K562 (cell line): Measurements from ENCODE around the gene TTC9C. TPM values are rescaled to one million over a fixed set of nuclear protein-coding genes. Genes with fewer than 3 reads are reported as not detected.

Experiments used
- ATAC-seq: fragments of 200-7000 bp; cut with Tn5 transposase; 3 replicates; pipeline ENCODE4 v1.9.1; 2020; ENCODE audit warnings: moderate library complexity
- BruUV-seq: library from RNA; stranded (reverse); fragments of 400-500 nt; replicated peaks from 2 replicates; lab custom pipeline; 2021; lab: Mats Ljungman, UMichigan
- CTCF ChIA-PET: fragments of 300-600 bp; formaldehyde crosslinking; extraction: SDS; loops from one replicate; lab custom pipeline; 2021; ENCODE audit warnings: low intra/inter-chr PET ratio; lab: Yijun Ruan, JAX
- POLR2A ChIA-PET: fragments of 300-600, 350-650 bp; sonication (Branson Sonifier 250); formaldehyde crosslinking; extraction: SDS; loops from one replicate; lab custom pipeline; 2021; ENCODE audit warnings: antibody characterized with exemption, inconsistent platforms; lab: Yijun Ruan, JAX
- DNase-seq, 4 experiments: peaks; one replicate each; pipeline versions ENCODE4 v3.0.0 to v3.0.0-alpha.2; 2011 to 2018; ENCODE audit warnings: low spot score in 3 of 4, mixed read lengths in 3 of 4; ENCODE audit errors: extremely low read depth in 1 of 4
- FAIRE-seq: peaks from 2 replicates; lab custom pipeline; 2011; peaks lifted over from hg19 to GRCh38; lab: Jason Lieb, UNC
- H2AFZ ChIP-seq: 2 replicates; pipeline ENCODE4 v1.6.0; 2011; ENCODE audit warnings: low read depth, low read length, control low read depth, inconsistent platforms
- H3K27ac ChIP-seq: fragments of 200-600 bp; 3 replicates; pipeline ENCODE4 v1.8.0; 2011; ENCODE audit warnings: low read depth, mild to moderate bottlenecking, control low read depth, inconsistent platforms, low read length, moderate library complexity, mixed read lengths; ENCODE audit errors: extremely low read depth
- H3K27me3 ChIP-seq, 2 experiments: fragments of 300-600 bp in 1 of 2; 2 replicates in 1 of 2; 3 replicates in 1 of 2; pipeline versions ENCODE4 v1.6.0 to v1.8.0; 2011; ENCODE audit warnings: inconsistent platforms in 2 of 2, low read length in 2 of 2, mild to moderate bottlenecking in 1 of 2, mixed read lengths in 1 of 2, moderate library complexity in 1 of 2; ENCODE audit not compliant: control insufficient read depth in 2 of 2, insufficient read depth in 2 of 2
- H3K36me3 ChIP-seq: fragments of 300-600 bp; 3 replicates; pipeline ENCODE4 v1.8.0; 2011; ENCODE audit warnings: mild to moderate bottlenecking, low read length, inconsistent platforms; ENCODE audit not compliant: control insufficient read depth, insufficient read depth
- H3K4me1 ChIP-seq, 2 experiments: fragments of 200-600 bp in 1 of 2; replicated peaks in 1 of 2; 2 replicates in 1 of 2; 3 replicates in 1 of 2; pipeline versions ENCODE4 v1.5.1 to v1.8.0; 2011; ENCODE audit warnings: inconsistent platforms in 2 of 2, low read length in 2 of 2, mild to moderate bottlenecking in 1 of 2, mixed read lengths in 1 of 2, moderate library complexity in 1 of 2; ENCODE audit not compliant: control insufficient read depth in 2 of 2, insufficient read depth in 2 of 2
- H3K4me2 ChIP-seq: 2 replicates; pipeline ENCODE4 v1.6.1; 2011; ENCODE audit warnings: low read length, control low read depth, inconsistent platforms, mixed read lengths; ENCODE audit not compliant: insufficient read depth
- H3K4me3 ChIP-seq: fragments of 200-600 bp; sonication (generic), shearing (Covaris generic); 2 replicates; pipeline ENCODE4 v1.5.1; 2016; ENCODE audit warnings: control low read depth, inconsistent platforms
- H3K79me2 ChIP-seq: fragments of 200-600 bp; 3 replicates; pipeline ENCODE4 v1.8.0; 2011; ENCODE audit warnings: low read length, inconsistent platforms; ENCODE audit not compliant: control insufficient read depth, insufficient read depth
- H3K9ac ChIP-seq, 2 experiments: 2 replicates each; pipeline versions ENCODE4 v1.6.0 to v1.6.1; 2011; ENCODE audit warnings: low read depth in 2 of 2, low read length in 2 of 2, control low read depth in 1 of 2, inconsistent platforms in 1 of 2, mild to moderate bottlenecking in 1 of 2, mixed read lengths in 1 of 2; ENCODE audit not compliant: insufficient read depth in 1 of 2
- H3K9me1 ChIP-seq: one replicate; pipeline ENCODE4 v1.6.0; 2011; ENCODE audit warnings: inconsistent platforms, mild to moderate bottlenecking, low read length, moderate library complexity; ENCODE audit not compliant: control insufficient read depth, insufficient read depth
- H3K9me3 ChIP-seq: replicated peaks from 2 replicates; pipeline ENCODE4 v1.5.1; 2011; ENCODE audit warnings: low read depth, low read length, inconsistent platforms; ENCODE audit not compliant: control insufficient read depth, insufficient read depth
- H4K20me1 ChIP-seq: replicated peaks from 2 replicates; pipeline ENCODE4 v1.6.1; 2011; ENCODE audit warnings: low read length, inconsistent platforms, mixed read lengths; ENCODE audit not compliant: control insufficient read depth, insufficient read depth
- DMBX1 ChIP-seq: fragments of 250-450 bp; sonication (Bioruptor Pico); IDR thresholded peaks from 2 replicates; pipeline ENCODE4 v1.8.0; 2022; ENCODE audit warnings: inconsistent platforms, mild to moderate bottlenecking, moderate library complexity, borderline replicate concordance
- HDAC1 ChIP-seq, 2 experiments: fragments of 450-650 bp; IDR thresholded peaks; 2 replicates each; pipeline ENCODE4 v1.6.1; 2016 to 2017; ENCODE audit warnings: inconsistent platforms in 1 of 2, mild to moderate bottlenecking in 1 of 2, moderate library complexity in 1 of 2
- HNRNPK ChIP-seq: fragments of 200-400 bp; formaldehyde crosslinking; IDR thresholded peaks from one replicate; pipeline ENCODE4 v1.6.1; 2018; ENCODE audit warnings: mild to moderate bottlenecking, low read depth, low read length; ENCODE audit not compliant: poor library complexity, severe bottlenecking
- MYC ChIP-seq, 2 experiments: fragments of 250-450 bp in 1 of 2; sonication (Bioruptor Pico) in 1 of 2; IDR thresholded peaks; 2 replicates each; pipeline versions ENCODE4 v1.5.1 to v1.6.1; 2012 to 2021; ENCODE audit warnings: low read depth in 2 of 2, borderline replicate concordance in 1 of 2, improper control_type of control experiment in 1 of 2, low read length in 1 of 2, mild to moderate bottlenecking in 1 of 2, moderate library complexity in 1 of 2
- POLR2H ChIP-seq: IDR thresholded peaks from 2 replicates; pipeline ENCODE4 v1.6.1; 2016; ENCODE audit warnings: missing genetic modification characterization, low read depth, mild to moderate bottlenecking, control low read depth, missing compliant biosample characterization, moderate library complexity
- RBM34 ChIP-seq: fragments of 200-400 bp; formaldehyde crosslinking; IDR thresholded peaks from 2 replicates; pipeline ENCODE4 v1.6.1; 2018; ENCODE audit warnings: low read length, borderline replicate concordance; ENCODE audit not compliant: insufficient read depth
- SOX6 ChIP-seq: fragments of 450-650 bp; IDR thresholded peaks from 2 replicates; pipeline ENCODE4 v1.6.1; 2014; ENCODE audit warnings: mild to moderate bottlenecking
- YY1 ChIP-seq, 3 experiments: IDR thresholded peaks; 2 replicates each; pipeline ENCODE4 v1.6.1; 2011; ENCODE audit warnings: low read length in 2 of 3, mild to moderate bottlenecking in 2 of 3, moderate library complexity in 2 of 3, borderline replicate concordance in 1 of 3, control low read depth in 1 of 3, low read depth in 1 of 3; ENCODE audit not compliant: insufficient read depth in 3 of 3, insufficient replicate concordance in 2 of 3, control insufficient read depth in 1 of 3, insufficient read length in 1 of 3; ENCODE audit errors: extremely low read depth in 1 of 3
- ZNF263 ChIP-seq: sonication (generic); formaldehyde crosslinking; IDR thresholded peaks from 2 replicates; pipeline ENCODE4 v1.8.0; 2022; ENCODE audit warnings: mild to moderate bottlenecking, missing genetic modification reagents, borderline replicate concordance
- ZNF384 ChIP-seq: IDR thresholded peaks from 2 replicates; pipeline ENCODE4 v1.6.1; 2012; ENCODE audit warnings: low read depth, low read length, improper control_type of control experiment
- ZNF830 ChIP-seq: fragments of 250-450 bp; sonication (Bioruptor Pico); IDR thresholded peaks from 2 replicates; pipeline ENCODE4 v1.5.0; 2021; ENCODE audit warnings: mild to moderate bottlenecking
- WGBS: fragments of 100-300 bp; shearing (Covaris generic); methylation state at CpG from one replicate; pipeline ENCODE4 v1.1.6; 2016; ENCODE audit warnings: low coverage, mixed read lengths; ENCODE audit not compliant: insufficient coverage; ENCODE audit errors: missing lambda C conversion rate; 5-methylcytosine and 5-hydroxymethylcytosine counted together
- in situ Hi-C: fragments of 300-500 bp; cut with MboI; formaldehyde crosslinking; loops from 4 replicates; pipeline ENCODE4 v1.15.0; 2018; ENCODE audit warnings: inconsistent platforms, mixed read lengths
- intact Hi-C: fragments of 100-400 bp; cut with micrococcal nuclease; formaldehyde crosslinking; loops from 2 replicates; pipeline ENCODE4 v1.14.2; 2022
- polyA plus RNA-seq, 8 experiments: library from polyadenylated mRNA; depleted of rRNA in 4 of 8; stranded (reverse) in 5 of 8; unstranded in 3 of 8; fragments of >200 nt; fragmentation: Nextera tagmentation in 2 of 8; fragmentation: Illumina TruSeq in 1 of 8; extraction: Ambion mirVana in 2 of 8; extraction: Trizol in 1 of 8; gene quantifications; 2 replicates each; pipeline versions ENCODE4 v1.2.1 to v1.2.3, GENCODE V29; 2011 to 2014; ENCODE audit warnings: inconsistent platforms in 1 of 8, missing spikeins in 1 of 8
- total RNA-seq, 7 experiments: library from RNA; depleted of rRNA in 6 of 7; stranded (reverse); fragments of >200 nt in 6 of 7; fragmentation: Illumina TruSeq in 2 of 7; extraction: Trizol in 2 of 7; gene quantifications; 2 replicates each; pipeline versions ENCODE4 v1.2.1 to v1.2.3, GENCODE V29; 2011 to 2021; ENCODE audit warnings: low replicate concordance in 1 of 7
- TF ChIP-seq, protein P1 (sequence below): fragments of 200-800 bp; sonication (Bioruptor generic); IDR thresholded peaks from 2 replicates; pipeline ENCODE4 v1.6.1; 2017; ENCODE audit warnings: missing genetic modification characterization, missing compliant biosample characterization
- TF ChIP-seq, protein P2 (sequence below): sonication (generic); formaldehyde crosslinking; IDR thresholded peaks from 2 replicates; pipeline ENCODE4 v1.8.0; 2022; ENCODE audit warnings: mild to moderate bottlenecking, missing genetic modification reagents

Gene TTC9C
- total and polyA plus RNA-seq, 9 of the 15 experiments (the other 6 are each of a cell fraction or from before 2014, with no cell fraction given), result 32.8 to 59.0 (median 37.1) TPM

DNA sequence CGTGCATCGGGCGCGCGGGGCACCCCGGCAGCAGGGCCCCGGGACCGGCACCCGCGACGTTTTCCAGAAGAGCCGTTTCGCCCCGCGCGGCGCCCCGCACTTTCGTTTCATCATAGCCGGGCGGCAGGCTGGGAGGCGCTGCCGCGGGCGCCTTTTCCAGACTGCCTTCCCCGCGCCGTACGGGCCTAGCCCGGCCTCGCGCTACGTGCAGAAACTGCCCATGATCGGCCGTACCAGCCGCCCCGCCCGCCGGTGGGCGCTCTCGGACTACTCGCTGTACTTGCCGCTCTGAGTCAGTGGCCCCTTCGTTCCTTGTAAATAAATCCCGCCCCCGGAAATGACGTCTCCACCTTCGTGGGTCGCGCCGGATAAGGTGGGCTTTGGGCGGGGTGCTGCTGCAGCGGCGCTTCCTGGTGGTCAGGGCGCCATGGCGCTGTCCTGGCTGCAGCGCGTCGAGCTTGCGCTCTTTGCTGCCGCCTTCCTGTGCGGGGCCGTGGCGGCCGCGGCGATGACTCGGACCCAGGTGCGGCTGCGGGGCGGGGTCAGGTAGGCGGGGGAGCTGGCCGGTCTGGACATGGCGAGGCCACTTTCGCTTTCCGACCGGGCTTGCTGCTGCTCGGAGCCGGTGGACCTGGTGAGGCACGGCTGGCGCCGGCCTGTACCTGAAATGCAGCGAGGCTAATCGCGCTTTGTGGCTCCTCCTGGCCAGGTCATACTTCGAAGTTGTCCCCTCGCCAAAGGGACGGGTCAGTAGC lies 58.9 kb downstream of the TTC9C start, which contains the start of gene TMEM179B:
Gene TMEM179B, plus strand, starts transcription at position 398 of the 755 bp plus-strand sequence. Its CDS starts 30 bp downstream, at position 428.
- FAIRE-seq (peak; percentile 84), ATAC-seq (peak; percentile 80)
- in situ Hi-C loops, result no loop called here
- peak; percentile 32; the same call in 1 of the 2 replicates for TF ChIP-seq ZNF263 (CRISPR knock-in tag)
- TF ChIP-seq DMBX1 (CRISPR knock-in tag), result no peak
- TF ChIP-seq ZNF830 (CRISPR knock-in tag), result peak; percentile 50; the same call in 1 of the 2 replicates
- TF ChIP-seq YY1 (IDR thresholded peaks at IDR 0.05; ENCODE audit: borderline replicate concordance in 1 of 3, control insufficient read depth in 1 of 3, extremely low read depth in 1 of 3, insufficient read depth in 3 of 3, insufficient read length in 1 of 3, insufficient replicate concordance in 2 of 3, low read depth in 1 of 3, low read length in 2 of 3), result peak; percentile 70 to 95 (median 91)
- peak in 1 of 2 experiments; percentile 93; a peak in 2 of 4 replicates for TF ChIP-seq HDAC1 (IDR thresholded peaks at IDR 0.05)
- TF ChIP-seq, protein P1, sequence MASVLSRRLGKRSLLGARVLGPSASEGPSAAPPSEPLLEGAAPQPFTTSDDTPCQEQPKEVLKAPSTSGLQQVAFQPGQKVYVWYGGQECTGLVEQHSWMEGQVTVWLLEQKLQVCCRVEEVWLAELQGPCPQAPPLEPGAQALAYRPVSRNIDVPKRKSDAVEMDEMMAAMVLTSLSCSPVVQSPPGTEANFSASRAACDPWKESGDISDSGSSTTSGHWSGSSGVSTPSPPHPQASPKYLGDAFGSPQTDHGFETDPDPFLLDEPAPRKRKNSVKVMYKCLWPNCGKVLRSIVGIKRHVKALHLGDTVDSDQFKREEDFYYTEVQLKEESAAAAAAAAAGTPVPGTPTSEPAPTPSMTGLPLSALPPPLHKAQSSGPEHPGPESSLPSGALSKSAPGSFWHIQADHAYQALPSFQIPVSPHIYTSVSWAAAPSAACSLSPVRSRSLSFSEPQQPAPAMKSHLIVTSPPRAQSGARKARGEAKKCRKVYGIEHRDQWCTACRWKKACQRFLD, result peak; percentile 62
- TF ChIP-seq ZNF384, result 0 out of 2 replicates have a peak, but pooled peaks have one; percentile 30
- peak; percentile 61 for TF ChIP-seq SOX6
- peak; percentile 88 for TF ChIP-seq POLR2H (tag)
- TF ChIP-seq, protein P2, sequence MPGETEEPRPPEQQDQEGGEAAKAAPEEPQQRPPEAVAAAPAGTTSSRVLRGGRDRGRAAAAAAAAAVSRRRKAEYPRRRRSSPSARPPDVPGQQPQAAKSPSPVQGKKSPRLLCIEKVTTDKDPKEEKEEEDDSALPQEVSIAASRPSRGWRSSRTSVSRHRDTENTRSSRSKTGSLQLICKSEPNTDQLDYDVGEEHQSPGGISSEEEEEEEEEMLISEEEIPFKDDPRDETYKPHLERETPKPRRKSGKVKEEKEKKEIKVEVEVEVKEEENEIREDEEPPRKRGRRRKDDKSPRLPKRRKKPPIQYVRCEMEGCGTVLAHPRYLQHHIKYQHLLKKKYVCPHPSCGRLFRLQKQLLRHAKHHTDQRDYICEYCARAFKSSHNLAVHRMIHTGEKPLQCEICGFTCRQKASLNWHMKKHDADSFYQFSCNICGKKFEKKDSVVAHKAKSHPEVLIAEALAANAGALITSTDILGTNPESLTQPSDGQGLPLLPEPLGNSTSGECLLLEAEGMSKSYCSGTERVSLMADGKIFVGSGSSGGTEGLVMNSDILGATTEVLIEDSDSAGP (CRISPR knock-in tag), result peak; percentile 80; the same call in 1 of the 2 replicates
- TF ChIP-seq RBM34, result 0 out of 2 replicates have a peak, but pooled peaks have one; percentile 12
- TF ChIP-seq MYC (IDR thresholded peaks at IDR 0.05; ENCODE audit: low read depth, low read length), result peak; percentile 89
- peak; percentile 75; the same call in 1 of the 2 replicates for TF ChIP-seq MYC (CRISPR knock-in tag; IDR thresholded peaks at IDR 0.05; ENCODE audit: borderline replicate concordance, low read depth)
- TF ChIP-seq HNRNPK, result no peak

More for the DNA sequence above, 58.9 kb downstream of the TTC9C start, which contains the start of gene TMEM179B:
- H3K27me3 ChIP-seq, result no peaks in the 10 kb centered on the region
- H3K9me1 ChIP-seq, result no peaks in the 10 kb centered on the region
- no peaks in the 10 kb centered on the region for H3K9me3 ChIP-seq
- peaks cover 52% of the 10 kb centered on the region; the same call in 2 of the 3 replicates for H3K36me3 ChIP-seq
- H2AFZ ChIP-seq, result peak within 1 kb of the TSS; percentile 82
- H3K79me2 ChIP-seq, result peaks cover 57% of the 10 kb centered on the region
- peaks cover 27 to 29% of the 10 kb centered on the region in 2 experiments for H3K4me1 ChIP-seq
- peak within 1 kb of the TSS; percentile 92 for H3K27ac ChIP-seq
- no TSS peak for BruUV-seq
- intact Hi-C loops, result loop anchor here (1.0 to 2.0 kb wide), 6 partner anchors 46 to 238 kb away; partner anchors contain the start of genes HNRNPUL2, SLC3A2, STX5 and TEX54
- CTCF ChIA-PET, result interaction anchor here (0.6 to 4.5 kb wide), 10 partner anchors 54 to 392 kb away, joined by 3 to 51 read pairs (median 4); partner anchors contain the start of genes SLC3A2 and TTC9C
- peak within 1 kb of the TSS; percentile 92 for H3K4me2 ChIP-seq
- H3K9ac ChIP-seq, result peak within 1 kb of the TSS; percentile 68 to 99
- DNase-seq, result peak; percentile 83 to 99 (median 90)
- POLR2A ChIA-PET, result interaction anchor here (0.5 to 11.4 kb wide), 34 partner anchors 7 to 903 kb away, joined by 3 to 116 read pairs (median 4); partner anchors contain the start of genes C11orf98, CSKMT, HNRNPUL2 and LBHD1
- 1% methylated on average over 84 of the region's 88 CpGs for WGBS
- H3K4me3 ChIP-seq, result peak within 1 kb of the TSS; percentile 82
- H4K20me1 ChIP-seq, result no peaks in the 10 kb centered on the region
